Measurements from ENCODE around the gene SEC24C.

DNA sequence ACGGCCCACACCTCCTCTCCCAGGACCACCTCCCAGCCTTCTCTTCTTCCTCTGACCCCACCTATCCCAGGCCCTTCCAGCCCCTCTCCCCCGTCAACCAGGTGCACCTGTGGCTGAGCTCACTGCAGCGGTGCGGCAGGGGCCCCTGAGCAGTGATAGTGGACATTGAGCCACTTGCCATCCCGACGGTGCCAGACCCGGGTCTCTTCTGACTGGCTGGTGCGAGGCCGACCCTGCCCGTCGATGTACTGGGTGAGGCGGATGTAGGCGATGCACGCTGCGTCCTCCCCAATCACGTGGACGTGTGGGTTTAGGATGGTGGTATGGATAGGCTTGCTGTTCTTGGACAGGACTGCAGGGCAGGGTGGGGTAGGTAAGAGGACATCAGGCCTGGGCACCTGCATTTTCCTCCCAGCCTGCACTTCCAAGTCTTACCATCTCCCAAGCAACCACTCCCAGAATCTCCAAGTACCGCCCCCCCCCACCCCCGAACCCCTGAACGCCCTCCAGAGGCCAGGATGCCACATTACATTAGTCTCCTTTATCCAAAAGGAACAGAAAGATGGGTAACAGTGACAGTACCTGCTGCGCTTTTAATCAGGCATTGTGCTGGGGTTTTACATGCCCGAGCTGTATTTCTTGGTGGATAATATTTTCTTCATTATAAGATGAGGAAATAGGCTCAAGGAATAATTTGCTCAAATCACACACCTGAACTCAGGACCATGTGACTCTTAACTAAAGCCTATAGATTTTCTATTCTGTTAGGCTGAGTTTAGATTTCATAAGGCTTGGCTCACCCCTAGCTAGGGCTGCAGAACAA, 70.9 kb downstream of the SEC24C start:
- TF ChIP-seq, protein P1, sequence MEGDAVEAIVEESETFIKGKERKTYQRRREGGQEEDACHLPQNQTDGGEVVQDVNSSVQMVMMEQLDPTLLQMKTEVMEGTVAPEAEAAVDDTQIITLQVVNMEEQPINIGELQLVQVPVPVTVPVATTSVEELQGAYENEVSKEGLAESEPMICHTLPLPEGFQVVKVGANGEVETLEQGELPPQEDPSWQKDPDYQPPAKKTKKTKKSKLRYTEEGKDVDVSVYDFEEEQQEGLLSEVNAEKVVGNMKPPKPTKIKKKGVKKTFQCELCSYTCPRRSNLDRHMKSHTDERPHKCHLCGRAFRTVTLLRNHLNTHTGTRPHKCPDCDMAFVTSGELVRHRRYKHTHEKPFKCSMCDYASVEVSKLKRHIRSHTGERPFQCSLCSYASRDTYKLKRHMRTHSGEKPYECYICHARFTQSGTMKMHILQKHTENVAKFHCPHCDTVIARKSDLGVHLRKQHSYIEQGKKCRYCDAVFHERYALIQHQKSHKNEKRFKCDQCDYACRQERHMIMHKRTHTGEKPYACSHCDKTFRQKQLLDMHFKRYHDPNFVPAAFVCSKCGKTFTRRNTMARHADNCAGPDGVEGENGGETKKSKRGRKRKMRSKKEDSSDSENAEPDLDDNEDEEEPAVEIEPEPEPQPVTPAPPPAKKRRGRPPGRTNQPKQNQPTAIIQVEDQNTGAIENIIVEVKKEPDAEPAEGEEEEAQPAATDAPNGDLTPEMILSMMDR (IDR thresholded peaks at IDR 0.05; ENCODE audit: insufficient read depth, low read length): no peak
- TF ChIP-seq POLR2AphosphoS5 (IDR thresholded peaks at IDR 0.05; ENCODE audit: low read depth) (no peak), SPI1 (IDR thresholded peaks at IDR 0.05; ENCODE audit: borderline replicate concordance, low read depth) (no peak)

All from HL-60 (cell line).